AG08396 (cell line): ENCODE data around the gene ACOT11.
"Not testable (repeated sequence)": the region's sequence is repeated elsewhere in the genome, so short reads cannot be mapped to it uniquely, and the experiment has no call there.

Experiments
- DNase-seq: peaks from one replicate; pipeline ENCODE4 v3.0.0; 2012; ENCODE audit warnings: low spot score, mixed read lengths

ACOT11 gene

DNA sequence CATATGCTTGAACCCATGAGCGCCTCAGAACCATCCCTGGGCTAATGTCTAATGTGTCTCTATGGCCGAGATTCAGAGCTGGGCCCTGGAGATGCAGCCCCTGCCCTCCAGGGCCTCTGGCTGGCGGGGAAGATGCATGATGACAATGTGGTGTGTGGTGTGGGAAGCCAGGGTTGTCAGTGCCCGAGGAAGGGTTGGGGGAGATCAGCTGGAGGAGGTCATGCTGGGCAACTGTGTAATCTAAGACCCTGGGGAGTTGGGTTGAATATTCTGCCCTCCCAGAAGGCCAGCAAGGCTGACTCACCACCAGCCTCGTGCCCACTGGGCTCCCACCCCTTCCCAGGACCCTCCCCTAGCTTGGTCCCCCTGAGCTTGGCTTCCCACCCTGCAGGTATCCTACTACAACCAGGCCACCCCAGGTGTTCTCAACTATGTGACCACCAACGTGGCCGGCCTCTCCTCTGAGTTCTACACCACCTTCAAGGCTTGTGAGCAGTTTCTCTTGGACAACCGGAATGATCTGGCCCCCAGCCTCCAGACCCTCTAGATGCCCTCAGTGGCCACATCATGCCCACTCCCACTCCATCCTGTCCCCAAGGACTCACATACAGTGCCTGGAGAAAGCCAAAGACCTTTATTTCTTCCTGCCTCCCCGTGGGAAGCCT, 60.7 kb downstream of the ACOT11 start:
- DNase-seq, result no peak

DNA sequence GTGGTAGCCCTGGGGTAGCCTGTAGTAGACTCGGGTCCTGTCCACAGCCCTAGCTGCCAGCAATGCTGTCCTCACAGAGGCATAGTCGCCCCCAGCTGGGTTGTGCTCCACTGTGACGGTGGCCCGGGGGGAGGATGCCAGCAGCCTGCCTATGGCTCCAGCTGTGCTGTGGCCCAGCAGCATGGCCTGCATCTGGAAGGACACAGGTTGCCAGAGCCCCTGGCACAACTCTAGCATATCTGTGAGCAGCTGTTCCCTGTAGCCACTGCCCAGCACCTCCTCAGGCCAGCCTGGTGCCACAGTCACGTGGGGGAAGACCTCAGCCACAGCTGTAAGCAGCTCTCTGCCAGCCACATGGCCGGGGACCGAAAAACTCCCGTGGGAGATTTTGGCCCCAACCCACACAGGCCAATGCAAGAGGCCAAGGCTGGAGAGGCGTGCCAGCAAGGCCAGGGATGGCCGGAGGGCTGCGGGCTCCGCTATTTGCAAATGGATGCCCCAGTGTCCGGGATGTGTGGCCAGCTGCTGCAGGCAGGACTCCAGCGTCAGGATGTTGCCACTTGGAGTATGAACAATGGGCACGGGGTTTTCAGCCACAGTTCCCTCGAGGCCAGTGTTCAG, 61.4 kb downstream of the ACOT11 start:
- no peak for DNase-seq

GRCh38 chr1:54610048-54610447, 62.0 kb downstream of the ACOT11 start:
- no peak for DNase-seq

GRCh38 chr1:54610601-54611580, 62.9 kb downstream of the ACOT11 start:
- DNase-seq, result no peak

DNA sequence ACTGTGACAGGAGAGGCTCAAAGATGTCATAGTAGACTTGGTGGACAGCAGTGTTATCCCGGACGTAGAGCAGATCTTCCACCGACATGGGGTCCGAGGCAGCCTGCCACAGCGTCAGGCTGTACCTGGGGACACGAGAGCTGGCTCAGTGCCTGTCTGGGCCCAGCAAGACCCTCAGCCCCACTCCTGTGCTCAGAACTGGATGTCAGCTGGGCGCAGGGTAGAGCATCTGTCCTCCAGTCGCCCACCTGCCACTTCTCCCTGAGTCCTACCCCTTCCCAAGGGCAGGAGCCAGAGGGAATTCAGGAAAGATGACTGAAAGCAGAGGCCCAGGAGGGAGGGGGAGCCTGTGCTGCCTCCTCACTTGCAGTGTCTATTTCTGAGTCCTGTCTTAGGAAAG, 63.6 kb downstream of the ACOT11 start:
- no peak for DNase-seq

- DNase-seq, result no peak
These were observed 66.0 kb downstream of the ACOT11 start for GRCh38 chr1:54614024-54614423.

- no peak for DNase-seq
These were observed 66.5 kb downstream of the ACOT11 start for GRCh38 chr1:54614563-54614962.

- DNase-seq, result no peak
These were observed 67.7 kb downstream of the ACOT11 start for GRCh38 chr1:54615531-54616279.

GRCh38 chr1:54619749-54620148, 71.7 kb downstream of the ACOT11 start:
- DNase-seq, result no peak

- no peak for DNase-seq
These were observed 75.4 kb downstream of the ACOT11 start, which contains the start of gene FAM151A for GRCh38 chr1:54623216-54624007. Gene FAM151A, minus strand, starts transcription at chr1:54623525. Its CDS starts 130 bp downstream, at chr1:54623395.

GRCh38 chr1:54624466-54625464, 76.7 kb downstream of the ACOT11 start:
- DNase-seq, result no peak

DNA sequence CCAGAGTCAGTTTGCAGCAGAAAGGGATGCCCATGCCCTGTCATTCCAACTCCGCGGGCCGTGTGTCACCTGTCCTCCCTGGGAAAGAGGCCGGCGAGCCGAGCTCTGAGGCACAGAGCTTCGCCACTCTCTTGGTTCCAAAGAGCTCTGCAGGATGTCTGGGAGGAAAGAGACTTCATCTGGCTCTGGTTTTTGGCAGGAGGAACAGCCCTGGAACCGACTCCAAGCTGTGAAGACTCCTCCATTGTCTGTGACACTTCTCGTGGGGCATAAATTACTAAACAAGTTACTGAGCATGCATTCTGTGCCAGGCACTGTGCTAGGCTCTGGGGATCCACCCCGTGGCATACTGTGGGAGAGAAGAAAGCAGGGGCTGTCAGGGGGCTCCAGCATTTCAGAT, 79.2 kb downstream of the ACOT11 start:
- no peak for DNase-seq

GRCh38 chr1:54635804-54636203, 87.8 kb downstream of the ACOT11 start:
- DNase-seq, result not testable (repeated sequence)

DNA sequence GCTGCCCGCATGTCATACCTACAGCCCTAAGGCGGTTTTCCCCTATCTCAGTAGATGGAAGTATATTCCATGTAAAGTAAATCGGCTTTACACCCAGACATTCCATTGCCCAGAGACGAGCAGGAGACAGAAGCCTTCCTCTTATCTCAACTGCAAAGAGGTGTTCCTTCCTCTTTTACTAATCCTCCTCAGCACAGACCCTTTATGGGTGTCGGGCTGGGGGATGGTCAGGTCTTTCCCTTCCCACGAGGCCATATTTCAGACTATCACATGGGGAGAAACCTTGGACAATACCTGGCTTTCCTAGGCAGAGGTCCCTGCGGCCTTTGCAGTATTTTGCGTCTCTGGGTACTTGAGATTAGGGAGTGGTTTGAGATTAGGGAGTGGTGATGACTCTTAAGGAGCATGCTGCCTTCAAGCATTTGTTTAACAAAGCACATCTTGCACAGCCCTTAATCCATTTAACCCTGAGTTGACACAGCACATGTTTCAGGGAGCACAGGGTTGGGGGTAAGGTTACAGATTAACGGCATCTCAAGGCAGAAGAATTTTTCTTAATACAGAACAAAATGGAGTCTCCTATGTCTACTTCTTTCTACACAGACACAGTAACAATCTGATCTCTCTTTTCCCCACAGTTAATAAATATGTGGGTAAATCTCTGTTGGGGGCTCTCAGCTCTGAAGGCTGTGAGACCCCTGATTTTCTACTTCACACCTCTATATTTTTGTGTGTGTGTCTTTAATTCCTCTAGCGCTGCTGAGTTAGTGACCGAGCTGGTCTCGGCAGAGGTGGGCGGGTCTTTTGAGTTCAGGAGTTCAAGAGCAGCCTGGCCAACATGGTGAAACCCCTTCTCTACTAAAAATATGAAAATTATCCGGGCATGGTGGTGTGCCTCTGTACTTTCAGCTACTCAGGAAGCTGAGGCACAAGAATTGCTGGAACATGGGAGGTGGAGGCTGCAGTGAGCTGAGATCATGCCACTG, 88.7 kb downstream of the ACOT11 start:
- not testable (repeated sequence) for DNase-seq

- no peak for DNase-seq
These were observed 92.3 kb downstream of the ACOT11 start for GRCh38 chr1:54640361-54640760.

- DNase-seq, result no peak
These were observed 93.1 kb downstream of the ACOT11 start, which contains the start of gene MROH7 for GRCh38 chr1:54640863-54641836. Gene MROH7, plus strand, starts transcription at chr1:54641786. Its CDS starts 11,141 bp downstream, at chr1:54652927.

- DNase-seq, result no peak
These were observed 95.7 kb downstream of the ACOT11 start for GRCh38 chr1:54643736-54644135.
